ENCODE measurements around the gene MTOR.

GRCh38 chr1:11078631-11079030 is 183.7 kb downstream of the MTOR start:
- no peak for TF ChIP-seq CTCF (conservative IDR thresholded peaks at IDR 0.05 in 1 of 2, IDR thresholded peaks at IDR 0.05 in 1 of 2; ENCODE audit: extremely low read depth in 1 of 2, insufficient read depth in 1 of 2, low read depth in 1 of 2, low read length in 2 of 2)
- TF ChIP-seq EZH2 (IDR thresholded peaks at IDR 0.05; ENCODE audit: borderline replicate concordance, low read length) = no peak

Measured in mammary epithelial cell (primary cell).